GM20000 (cell line): Measurements from ENCODE around the gene EHD2.

ENCODE experiments used
- DNase-seq: peaks from one replicate; pipeline ENCODE4 v3.0.0; 2012; ENCODE audit warnings: low spot score
- TF ChIP-seq, protein P1 (sequence below): IDR thresholded peaks from 2 replicates; pipeline ENCODE4 v1.5.1; 2012; ENCODE audit warnings: mild to moderate bottlenecking, control low read depth; ENCODE audit errors: extremely low read depth, missing control alignments

EHD2 gene

DNA sequence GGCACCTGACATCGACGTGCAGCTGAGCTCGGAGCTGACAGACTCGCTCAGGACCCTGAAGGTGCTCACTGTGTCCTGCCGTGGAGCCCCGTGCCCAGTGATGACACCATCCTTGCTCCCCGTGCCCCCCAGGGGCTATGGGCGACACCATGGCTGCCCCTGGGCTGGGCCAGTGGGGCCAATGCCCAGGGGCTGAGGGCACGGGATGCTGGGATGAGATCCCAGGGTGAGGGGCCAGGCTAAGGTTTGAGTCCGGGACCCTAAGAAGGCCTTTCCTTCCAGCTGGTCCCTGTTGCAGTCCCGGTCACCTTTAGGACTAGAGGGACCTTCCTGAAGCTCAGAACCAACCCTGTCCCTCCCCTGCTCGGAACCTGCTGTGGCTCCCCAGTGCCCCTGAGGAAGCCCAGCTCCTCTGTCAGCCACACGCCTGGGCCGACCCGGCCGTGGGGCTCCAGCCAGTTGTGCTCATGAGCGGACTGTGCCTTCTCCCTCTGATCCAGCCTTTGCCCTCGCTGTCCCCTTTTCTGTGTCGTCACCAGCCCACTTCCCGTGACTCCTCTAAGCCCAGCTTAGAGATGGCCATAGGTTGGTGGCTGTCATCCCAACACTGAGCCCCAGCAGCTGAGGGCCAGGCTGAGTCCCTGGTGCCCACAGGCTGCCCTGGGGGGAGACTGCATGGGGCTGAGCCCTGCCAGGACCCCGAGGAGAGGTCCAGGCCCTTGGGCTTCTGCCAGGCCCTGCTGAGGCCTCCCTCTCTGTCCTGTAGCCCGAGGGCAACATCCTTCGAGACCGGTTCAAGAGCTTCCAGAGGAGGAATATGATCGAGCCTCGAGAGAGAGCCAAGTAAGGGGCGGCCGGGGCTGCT lies 42.8 kb downstream of the EHD2 start:
- TF ChIP-seq, protein P1, sequence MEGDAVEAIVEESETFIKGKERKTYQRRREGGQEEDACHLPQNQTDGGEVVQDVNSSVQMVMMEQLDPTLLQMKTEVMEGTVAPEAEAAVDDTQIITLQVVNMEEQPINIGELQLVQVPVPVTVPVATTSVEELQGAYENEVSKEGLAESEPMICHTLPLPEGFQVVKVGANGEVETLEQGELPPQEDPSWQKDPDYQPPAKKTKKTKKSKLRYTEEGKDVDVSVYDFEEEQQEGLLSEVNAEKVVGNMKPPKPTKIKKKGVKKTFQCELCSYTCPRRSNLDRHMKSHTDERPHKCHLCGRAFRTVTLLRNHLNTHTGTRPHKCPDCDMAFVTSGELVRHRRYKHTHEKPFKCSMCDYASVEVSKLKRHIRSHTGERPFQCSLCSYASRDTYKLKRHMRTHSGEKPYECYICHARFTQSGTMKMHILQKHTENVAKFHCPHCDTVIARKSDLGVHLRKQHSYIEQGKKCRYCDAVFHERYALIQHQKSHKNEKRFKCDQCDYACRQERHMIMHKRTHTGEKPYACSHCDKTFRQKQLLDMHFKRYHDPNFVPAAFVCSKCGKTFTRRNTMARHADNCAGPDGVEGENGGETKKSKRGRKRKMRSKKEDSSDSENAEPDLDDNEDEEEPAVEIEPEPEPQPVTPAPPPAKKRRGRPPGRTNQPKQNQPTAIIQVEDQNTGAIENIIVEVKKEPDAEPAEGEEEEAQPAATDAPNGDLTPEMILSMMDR, result no peak
- DNase-seq, result no peak

DNA sequence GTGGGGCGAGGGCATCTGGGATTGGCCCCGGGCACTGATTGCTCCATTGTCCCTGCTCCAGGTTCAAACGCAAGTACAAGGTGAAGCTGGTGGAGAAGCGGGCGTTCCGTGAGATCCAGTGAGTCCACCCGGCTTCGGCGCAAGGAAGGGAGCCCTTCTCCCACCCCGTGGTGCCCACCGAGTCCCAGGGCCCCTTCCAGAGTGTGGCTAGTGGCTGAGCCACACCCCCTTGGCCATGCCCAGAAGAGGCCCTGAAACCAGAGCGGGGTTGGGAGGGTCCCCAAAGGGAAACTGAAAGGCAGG lies 43.4 kb downstream of the EHD2 start:
- TF ChIP-seq, protein P1, result no peak
- no peak for DNase-seq

DNA sequence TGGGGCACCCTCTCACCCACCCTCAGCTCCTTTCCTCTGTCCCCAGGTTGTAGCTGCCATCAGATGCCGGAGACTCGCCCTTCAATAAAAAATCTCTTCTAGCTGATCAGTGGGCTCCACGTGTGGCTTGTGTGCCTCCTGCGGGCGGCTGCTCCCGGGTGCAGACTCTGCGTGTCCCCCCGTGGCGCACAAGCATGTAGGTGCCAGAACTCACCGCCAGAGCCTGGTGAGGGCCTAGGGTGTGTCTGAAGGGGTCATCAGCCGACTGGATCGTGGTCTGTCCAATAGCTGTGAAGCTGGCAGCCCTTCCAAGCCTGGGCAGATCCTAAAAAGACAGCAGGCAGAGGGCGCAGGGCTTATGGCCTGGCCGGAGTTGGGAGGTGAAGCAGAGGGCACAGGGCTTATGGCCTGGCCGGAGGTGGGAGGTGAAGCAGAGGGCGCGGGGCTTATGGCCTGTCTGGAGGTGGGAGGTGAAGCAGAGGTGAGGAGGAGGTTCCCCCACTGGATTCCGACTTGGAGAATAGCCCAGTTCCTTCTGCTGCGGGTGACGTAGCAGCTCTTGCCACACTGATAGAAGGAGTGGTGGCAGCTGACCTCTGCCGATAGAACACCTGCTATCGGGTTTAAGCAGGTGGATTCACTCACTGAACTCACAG lies 43.9 kb downstream of the EHD2 start:
- no peak for DNase-seq
- TF ChIP-seq, protein P1, result no peak

DNA sequence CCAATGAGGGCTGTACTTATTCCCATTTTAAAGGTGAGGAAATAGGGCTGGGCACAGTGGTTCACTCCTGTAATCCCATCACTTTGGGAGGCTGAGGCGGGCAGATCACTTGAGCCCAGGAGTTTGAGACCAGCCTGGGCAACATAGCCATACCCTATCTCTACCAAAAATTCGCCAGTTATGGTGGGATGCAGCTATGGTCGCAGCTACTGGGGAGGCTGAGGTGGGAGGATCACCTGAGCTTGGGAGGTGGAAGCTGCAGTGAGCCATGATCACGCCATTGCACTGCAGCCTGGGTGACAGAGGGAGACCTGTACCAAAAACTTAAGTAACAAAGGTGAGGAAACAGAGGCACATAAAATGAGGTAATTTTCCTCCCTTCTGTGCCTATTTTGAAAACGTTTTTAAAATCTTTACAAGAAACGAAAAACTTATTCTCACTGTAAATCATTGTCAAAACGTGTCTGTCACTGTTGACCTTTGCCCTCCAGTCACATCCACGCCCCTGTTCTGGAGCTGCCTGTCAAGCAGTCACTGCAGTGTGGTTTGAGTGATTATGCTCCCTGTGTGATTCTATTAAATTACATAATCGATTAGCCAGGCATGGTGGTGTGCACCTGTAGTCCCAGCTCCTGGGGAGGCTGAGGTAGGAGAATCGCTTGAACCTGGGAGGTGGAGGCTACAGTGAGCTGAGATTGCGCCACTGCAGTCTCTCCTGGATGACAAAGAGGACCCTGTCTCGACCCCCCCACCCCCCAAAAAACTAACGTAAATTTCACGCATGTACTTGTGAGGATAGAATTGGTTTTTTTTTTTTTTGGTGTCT lies 44.6 kb downstream of the EHD2 start:
- TF ChIP-seq, protein P1, result no peak

DNA sequence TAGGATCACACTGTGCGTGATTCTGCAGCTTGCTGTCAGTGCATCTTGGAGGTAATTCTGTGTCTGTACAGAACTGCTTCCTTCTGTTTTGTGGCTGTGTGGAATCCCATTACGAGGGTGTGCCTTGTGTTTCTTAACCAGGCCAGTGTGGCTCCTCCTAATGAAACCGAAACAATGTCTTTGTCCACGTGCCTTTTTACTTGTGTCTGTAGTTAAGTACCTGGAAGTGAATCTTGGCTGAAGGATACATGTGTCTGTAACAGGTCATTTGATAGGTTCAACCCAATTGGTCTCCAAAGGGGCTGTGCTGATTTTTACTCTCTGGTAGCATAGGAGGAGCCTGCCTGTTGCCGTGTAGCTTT lies 45.2 kb downstream of the EHD2 start:
- TF ChIP-seq, protein P1, result no peak
- no peak for DNase-seq

More for the DNA sequence above, 44.6 kb downstream of the EHD2 start:
- DNase-seq, result no peak

DNA sequence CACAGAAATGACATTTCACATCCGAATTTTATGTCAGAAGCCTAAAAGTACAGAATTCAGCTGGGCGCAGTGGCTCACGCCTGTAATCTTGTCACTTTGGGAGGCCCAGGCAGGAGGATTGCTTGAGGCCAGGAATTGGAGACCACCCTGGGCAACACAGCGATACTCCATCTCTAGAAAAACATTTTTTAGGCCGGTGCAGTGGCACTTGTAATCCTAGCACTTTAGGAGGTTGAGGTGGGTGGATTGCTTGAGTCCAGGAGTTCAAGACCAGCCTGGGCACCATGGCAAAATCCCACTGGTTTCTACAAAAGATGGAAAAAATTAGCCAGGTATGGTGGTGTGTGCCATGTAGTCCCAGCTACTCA lies 47.4 kb downstream of the EHD2 start:
- no peak for DNase-seq
- TF ChIP-seq, protein P1, result no peak

DNA sequence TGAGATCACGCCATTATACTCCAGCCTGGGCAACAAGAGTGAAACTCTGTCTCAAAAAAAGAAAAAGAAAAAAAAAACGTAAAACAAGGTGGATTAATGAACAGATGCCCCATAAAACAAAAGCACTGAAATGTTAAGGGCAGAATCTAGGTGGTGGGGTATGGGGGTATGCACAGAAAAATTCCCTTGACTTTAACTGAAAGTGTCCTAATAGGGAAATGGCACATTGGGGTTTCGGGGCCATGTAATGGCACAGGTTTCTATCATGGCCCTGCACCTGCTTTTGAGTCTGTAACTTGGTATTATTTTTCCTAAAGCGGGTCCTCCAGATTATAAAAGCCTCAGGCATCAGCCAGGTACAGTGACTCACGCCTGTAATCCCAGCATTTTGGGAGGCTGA lies 48.3 kb downstream of the EHD2 start:
- DNase-seq, result no peak
- TF ChIP-seq, protein P1, result no peak
